ENCODE data around the gene LPAR2. TPM values are rescaled to one million over a fixed set of nuclear protein-coding genes. Genes with fewer than 3 reads are reported as not detected.

The LPAR2 gene
- total and polyA plus RNA-seq, 2 of the 13 experiments (the other 11 are each of a cell fraction or from before 2014, with no cell fraction given) = 0.86 to 3.6 TPM

- H3K9ac ChIP-seq (ENCODE audit: insufficient read depth, low read depth, low read length) = no peak overlapping the region
- H3K4me3 ChIP-seq (replicated peaks in 1 of 3; ENCODE audit: insufficient read depth in 1 of 3, low read depth in 2 of 3, low read length in 3 of 3) = no peak overlapping the region
- ChIA-PET CTCF (ENCODE audit: low intra/inter-chr PET ratio, low total read pairs) (no interaction called here), POLR2A (no interaction called here)
- H3K4me1 ChIP-seq (ENCODE audit: insufficient read depth, low read length) = peaks cover 11% of the 10 kb centered on the region
- no peak overlapping the region for H2AFZ ChIP-seq (ENCODE audit: low read length)
- peaks cover 5% of the 10 kb centered on the region for H3K79me2 ChIP-seq (ENCODE audit: insufficient read depth, low read length)
- H3K9me3 ChIP-seq (ENCODE audit: low read length) = no peaks in the 10 kb centered on the region
- H3K4me2 ChIP-seq (ENCODE audit: low read depth, low read length) = no peak overlapping the region
- H3K27me3 ChIP-seq (ENCODE audit: control insufficient read depth in 1 of 2, insufficient read depth in 2 of 2, low read length in 2 of 2) = no peaks in the 10 kb centered on the region
- no TSS peak for BruUV-seq (replicated peaks)
- peaks cover 66 to 89% of the 10 kb centered on the region in 2 experiments for H3K36me3 ChIP-seq (replicated peaks in 1 of 2; ENCODE audit: control insufficient read depth in 1 of 2, insufficient read depth in 2 of 2, low read length in 2 of 2)
- intact Hi-C loops (cut with micrococcal nuclease; ENCODE audit: unreplicated experiment) = no loop called here
- H3K27ac ChIP-seq (ENCODE audit: extremely low read length, insufficient read depth, low read length) = no peak overlapping the region
- in situ Hi-C loops (cut with HindIII; ENCODE audit: extremely low pct_ligation_motif_present, low pct_unique_long_range_greater_than_20kb) = no loop called here
- TF ChIP-seq SP140L (CRISPR knock-in tag; IDR thresholded peaks at IDR 0.05; ENCODE audit: borderline replicate concordance) = no peak
- no peak for TF ChIP-seq KDM4B (CRISPR knock-in tag; IDR thresholded peaks at IDR 0.05)
- TF ChIP-seq, protein P1, sequence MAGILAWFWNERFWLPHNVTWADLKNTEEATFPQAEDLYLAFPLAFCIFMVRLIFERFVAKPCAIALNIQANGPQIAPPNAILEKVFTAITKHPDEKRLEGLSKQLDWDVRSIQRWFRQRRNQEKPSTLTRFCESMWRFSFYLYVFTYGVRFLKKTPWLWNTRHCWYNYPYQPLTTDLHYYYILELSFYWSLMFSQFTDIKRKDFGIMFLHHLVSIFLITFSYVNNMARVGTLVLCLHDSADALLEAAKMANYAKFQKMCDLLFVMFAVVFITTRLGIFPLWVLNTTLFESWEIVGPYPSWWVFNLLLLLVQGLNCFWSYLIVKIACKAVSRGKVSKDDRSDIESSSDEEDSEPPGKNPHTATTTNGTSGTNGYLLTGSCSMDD (CRISPR knock-in tag; IDR thresholded peaks at IDR 0.05) = no peak
- TF ChIP-seq ZNF598 (CRISPR knock-in tag; IDR thresholded peaks at IDR 0.05; ENCODE audit: borderline replicate concordance) = no peak
- TF ChIP-seq HINFP (CRISPR knock-in tag; IDR thresholded peaks at IDR 0.05; ENCODE audit: low read depth) = no peak
- 0 out of 4 replicates have a peak, but pooled peaks of 1 of the 2 experiments have one; percentile 9 for TF ChIP-seq POLR2A (IDR thresholded peaks at IDR 0.05; ENCODE audit: insufficient read depth in 1 of 2, low read depth in 2 of 2, low read length in 2 of 2)
- TF ChIP-seq ZNF616 (CRISPR knock-in tag; IDR thresholded peaks at IDR 0.05; ENCODE audit: low read depth) = no peak
- no peak for TF ChIP-seq BRD4 (CRISPR knock-in tag; IDR thresholded peaks at IDR 0.05)
- no peak for TF ChIP-seq HDAC1 (CRISPR knock-in tag; IDR thresholded peaks at IDR 0.05)
- no peak for FAIRE-seq
- H4K20me1 ChIP-seq (ENCODE audit: insufficient read depth, low read length) = peaks cover 3% of the 10 kb centered on the region; the same call in 1 of the 2 replicates
- no peak for DNase-seq (ENCODE audit: low spot score)
- ATAC-seq = no peak
- WGBS (ENCODE audit: low lambda C conversion rate) = 95% methylated on average over 10 of the region's 27 CpGs
Observed at GRCh38 chr19:19655641-19656343, 27.8 kb upstream of the LPAR2 start.

Measured in HepG2 (cell line).